ENCODE measurements around the gene URAD.

- no peak for TF ChIP-seq POLR2A (IDR thresholded peaks at IDR 0.05; ENCODE audit: low read depth, low read length)
- no peak for TF ChIP-seq POLR2AphosphoS5 (IDR thresholded peaks at IDR 0.05; ENCODE audit: low read depth, low read length)
- no peak for TF ChIP-seq TAF1 (IDR thresholded peaks at IDR 0.05; ENCODE audit: low read depth, low read length)
- TF ChIP-seq SPI1 (IDR thresholded peaks at IDR 0.05; ENCODE audit: low read depth, low read length): no peak
Observed at GRCh38 chr13:27973961-27974662, 14.4 kb downstream of the URAD start.
